Measurements from ENCODE around the gene LHFPL4. TPM values are rescaled to one million over a fixed set of nuclear protein-coding genes. Genes with fewer than 3 reads are reported as not detected.

The LHFPL4 gene
- total and polyA plus RNA-seq, 2 of the 8 experiments (the other 6 are each of a cell fraction or from before 2014, with no cell fraction given): 5.0 to 16.9 TPM

GRCh38 chr3:9569054-9569453, 15.4 kb upstream of the LHFPL4 start:
- H3K9me3 ChIP-seq (ENCODE audit: insufficient read depth in 2 of 2, low read depth in 1 of 2, low read length in 1 of 2): peaks cover 4 to 5% of the 10 kb centered on the region in 2 experiments; a peak in 3 of 4 replicates
- H3K9ac ChIP-seq (replicated peaks in 1 of 4; ENCODE audit: extremely low read depth in 1 of 4, low read depth in 3 of 4, low read length in 3 of 4): no peak overlapping the region
- TF ChIP-seq PHF8 (conservative IDR thresholded peaks at IDR 0.05; ENCODE audit: low read depth, low read length): no peak
- TF ChIP-seq GABPA (IDR thresholded peaks at IDR 0.05; ENCODE audit: borderline replicate concordance, insufficient read depth, low read length): no peak
- TF ChIP-seq YY1 (IDR thresholded peaks at IDR 0.05; ENCODE audit: low read depth, low read length): no peak
- TF ChIP-seq SAP30 (IDR thresholded peaks at IDR 0.05; ENCODE audit: insufficient read depth, insufficient replicate concordance, low read length): no peak
- WGBS, 2 experiments (ENCODE audit: extremely low coverage in 1 of 2, insufficient coverage in 1 of 2, insufficient read length in 1 of 2, insufficient replicate concordance in 2 of 2, low coverage in 1 of 2, low lambda C conversion rate in 2 of 2, missing lambda C conversion rate in 1 of 2): 86% methylated on average over 1 of the region's 1 CpG; no CpG with 5 or more reads in 1 of the 2 experiments
- H3K18ac ChIP-seq (ENCODE audit: extremely low read depth, low read length): no peak overlapping the region
- no peak overlapping the region for H2BK5ac ChIP-seq (ENCODE audit: low read depth, low read length)
- H3K23ac ChIP-seq (ENCODE audit: insufficient read length): no peak overlapping the region
- H4K20me1 ChIP-seq (replicated peaks in 1 of 2; ENCODE audit: control insufficient read depth in 1 of 2, insufficient read depth in 2 of 2, low read length in 2 of 2): no peaks in the 10 kb centered on the region
- H3K79me2 ChIP-seq (ENCODE audit: control insufficient read depth in 1 of 2, insufficient read depth in 2 of 2, low read length in 2 of 2): no peaks in the 10 kb centered on the region
- FAIRE-seq (no peak), DNase-seq (ENCODE audit: low read depth in 1 of 2, low spot score in 2 of 2) (no peak)
- H3K27ac ChIP-seq (ENCODE audit: low read depth, low read length): no peak overlapping the region
- H4K5ac ChIP-seq (ENCODE audit: insufficient read length, low read depth, low read length): no peak overlapping the region
- H2BK20ac ChIP-seq (ENCODE audit: low read length): no peak overlapping the region
- no peaks in the 10 kb centered on the region for H3K23me2 ChIP-seq (ENCODE audit: low read depth, low read length)
- no peak overlapping the region for H3K14ac ChIP-seq (ENCODE audit: insufficient read length)
- ChIA-PET CTCF (ENCODE audit: partially characterized antibody) (interaction anchor here (1.2 kb wide), 1 partner anchor 158 kb away, joined by 3 read pairs; no protein-coding TSS in a partner anchor), POLR2A (ENCODE audit: partially characterized antibody) (no interaction called here)
- no peak overlapping the region for H3K4me2 ChIP-seq (ENCODE audit: insufficient read depth in 1 of 2, low read depth in 2 of 2, low read length in 2 of 2)
- H4K8ac ChIP-seq (ENCODE audit: extremely low read depth, insufficient read depth, low read length): no peak overlapping the region
- no peak overlapping the region for H2BK120ac ChIP-seq (replicated peaks; ENCODE audit: low read depth, low read length)
- H3K36me3 ChIP-seq (ENCODE audit: control insufficient read depth in 2 of 4, insufficient read depth in 4 of 4, low read length in 3 of 4): no peaks in the 10 kb centered on the region
- no peak overlapping the region; a peak in 1 of 8 replicates for H3K4me3 ChIP-seq (ENCODE audit: extremely low read depth in 1 of 4, insufficient read depth in 2 of 4, low read depth in 3 of 4, low read length in 4 of 4)
- H3K4ac ChIP-seq (replicated peaks; ENCODE audit: insufficient read length, low read depth, low read length): no peak overlapping the region
- H3K27me3 ChIP-seq (replicated peaks in 1 of 4; ENCODE audit: control insufficient read depth in 3 of 4, extremely low read depth in 1 of 4, insufficient read depth in 3 of 4, low read length in 3 of 4): no peaks in the 10 kb centered on the region
- no peak overlapping the region for H2BK15ac ChIP-seq (ENCODE audit: low read length)
- H3K56ac ChIP-seq (replicated peaks; ENCODE audit: insufficient read length, low read depth, low read length): no peak overlapping the region
- H2BK12ac ChIP-seq (ENCODE audit: low read depth, low read length): no peak overlapping the region
- H3K79me1 ChIP-seq (ENCODE audit: low read depth, low read length): no peaks in the 10 kb centered on the region
- no peak overlapping the region for H4K91ac ChIP-seq (replicated peaks; ENCODE audit: insufficient read length, low read length)
- H2AK5ac ChIP-seq (ENCODE audit: low read depth, low read length): no peak overlapping the region
- no peaks in the 10 kb centered on the region for H3K4me1 ChIP-seq (replicated peaks in 1 of 4; ENCODE audit: control insufficient read depth in 3 of 4, insufficient read depth in 4 of 4, low read length in 3 of 4)
- H2AFZ ChIP-seq (ENCODE audit: low read length): no peak overlapping the region

All from H1 (cell line).